ENCODE data around the gene IFT122. TPM values are rescaled to one million over a fixed set of nuclear protein-coding genes. Genes with fewer than 3 reads are reported as not detected.

The IFT122 gene
- total and polyA plus RNA-seq, 9 donors, result 21.6 to 41.2 (median 28.7) TPM

DNA sequence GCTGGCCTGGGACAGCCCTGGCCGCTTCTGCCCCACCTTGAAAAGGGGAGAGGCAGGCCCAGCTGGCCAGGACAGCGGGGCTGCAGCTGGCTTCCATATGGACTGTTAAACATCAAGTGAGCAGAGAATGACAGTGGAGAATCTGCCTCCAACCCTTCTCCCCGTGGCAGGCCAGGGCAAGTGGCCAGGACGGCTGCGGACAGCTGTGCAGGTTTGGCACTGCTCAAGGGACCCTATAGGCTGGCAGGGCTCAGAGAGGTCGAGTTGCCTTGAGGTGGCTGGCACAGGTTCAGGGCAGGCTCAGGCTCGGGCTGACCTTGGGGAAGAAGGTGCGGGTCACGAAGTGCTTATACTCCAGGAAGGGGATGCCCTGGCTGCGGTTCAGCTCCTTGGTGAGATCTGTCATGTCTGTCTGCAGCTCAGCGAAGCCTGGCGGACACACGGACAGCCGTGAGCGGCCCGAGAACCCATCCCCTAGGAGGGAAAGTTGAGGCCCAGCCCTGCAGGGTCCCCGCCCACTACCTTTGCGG lies 127.2 kb downstream of the IFT122 start:
- 35% methylated on average over 13 of the region's 18 CpGs for WGBS (ENCODE audit: insufficient coverage)
- H3K36me3 ChIP-seq (ENCODE audit: control insufficient read depth, insufficient read depth, low read length), result peaks cover 72% of the 10 kb centered on the region

DNA sequence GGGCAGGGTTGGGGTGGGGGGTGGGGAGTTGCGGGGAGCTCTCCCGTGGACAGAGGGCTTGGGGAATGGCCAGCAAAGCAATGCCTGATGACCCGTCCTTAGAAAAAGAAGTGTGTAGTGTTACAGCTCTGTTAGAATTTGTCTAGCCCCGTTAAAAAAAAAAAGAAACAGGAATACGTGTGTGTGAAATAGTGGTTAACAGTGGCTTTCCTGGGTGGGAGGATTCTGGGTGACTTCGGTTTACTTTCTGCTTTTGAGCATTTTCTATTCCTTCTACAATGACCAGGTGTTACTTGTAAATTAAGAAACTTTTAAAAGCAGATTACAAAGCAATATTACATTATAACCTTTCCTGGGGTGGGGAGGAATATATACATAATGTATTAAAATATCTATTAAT lies 127.9 kb downstream of the IFT122 start:
- H3K36me3 ChIP-seq (ENCODE audit: control insufficient read depth, insufficient read depth, low read length), result peaks cover 72% of the 10 kb centered on the region
- 70% methylated on average over 2 of the region's 6 CpGs for WGBS (ENCODE audit: insufficient coverage)
- no peak overlapping the region for H3K4me3 ChIP-seq (ENCODE audit: low read length)
- H3K27me3 ChIP-seq (ENCODE audit: control insufficient read depth, insufficient read depth, low read length), result no peaks in the 10 kb centered on the region
- peaks cover 40% of the 10 kb centered on the region for H3K4me1 ChIP-seq (ENCODE audit: control insufficient read depth, insufficient read depth, low read length)
- no peak overlapping the region for H3K27ac ChIP-seq (ENCODE audit: low read length)
- DNase-seq, result no peak
- H3K9me3 ChIP-seq (replicated peaks; ENCODE audit: control insufficient read depth, low read depth, low read length), result no peaks in the 10 kb centered on the region

More for the DNA sequence above, 127.2 kb downstream of the IFT122 start:
- H3K27ac ChIP-seq (ENCODE audit: low read length), result peak overlapping the region; percentile 62
- H3K9me3 ChIP-seq (replicated peaks; ENCODE audit: control insufficient read depth, low read depth, low read length), result no peaks in the 10 kb centered on the region
- H3K4me3 ChIP-seq (ENCODE audit: low read length), result no peak overlapping the region
- peak; percentile 84 for DNase-seq
- no peaks in the 10 kb centered on the region for H3K27me3 ChIP-seq (ENCODE audit: control insufficient read depth, insufficient read depth, low read length)
- H3K4me1 ChIP-seq (ENCODE audit: control insufficient read depth, insufficient read depth, low read length), result peaks cover 40% of the 10 kb centered on the region

DNA sequence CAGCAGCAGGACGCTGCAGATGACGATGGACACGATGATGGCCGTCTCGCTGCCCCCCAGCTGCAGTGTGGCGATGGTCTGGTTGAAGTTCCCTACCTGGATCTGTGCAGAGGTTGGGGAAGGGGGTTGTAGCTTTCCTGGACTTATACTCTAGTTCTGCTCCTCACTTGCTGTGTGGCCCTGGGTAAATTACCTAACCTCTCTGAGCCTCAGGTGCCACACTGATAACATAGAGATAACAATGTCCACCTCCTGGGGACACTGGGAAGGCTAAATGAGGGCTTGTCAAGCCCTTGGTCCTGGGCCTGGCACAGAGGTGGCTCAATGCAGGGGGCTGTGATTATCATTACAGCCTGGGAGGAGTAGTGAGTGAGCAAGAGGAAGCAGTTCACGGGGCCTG lies 129.8 kb downstream of the IFT122 start:
- H3K27ac ChIP-seq (ENCODE audit: low read length), result no peak overlapping the region
- no peak overlapping the region for H3K4me3 ChIP-seq (ENCODE audit: low read length)
- WGBS (ENCODE audit: insufficient coverage), result 79% methylated on average over 5 of the region's 7 CpGs
- DNase-seq, result no peak
- H3K27me3 ChIP-seq (ENCODE audit: control insufficient read depth, insufficient read depth, low read length), result no peaks in the 10 kb centered on the region
- peaks cover 27% of the 10 kb centered on the region for H3K4me1 ChIP-seq (ENCODE audit: control insufficient read depth, insufficient read depth, low read length)
- peaks cover 64% of the 10 kb centered on the region for H3K36me3 ChIP-seq (ENCODE audit: control insufficient read depth, insufficient read depth, low read length)
- no peaks in the 10 kb centered on the region for H3K9me3 ChIP-seq (replicated peaks; ENCODE audit: control insufficient read depth, low read depth, low read length)

Other genes with a start within 250 kb of the IFT122 start
- gene COPG1, start 190.6 kb upstream of the IFT122 start, total RNA-seq, result 118 TPM
- 100 to 1,000 TPM; 105 to 151 (median 112) TPM for gene COPG1, start 190.6 kb upstream of the IFT122 start, polyA plus RNA-seq (ENCODE audit: insufficient read depth in 1 of 8, insufficient read length in 8 of 8, low replicate concordance in 1 of 8)
- gene HMCES, start 161.4 kb upstream of the IFT122 start, total RNA-seq, result 12.6 TPM
- 10 to 100 TPM; 23.0 to 33.2 (median 25.4) TPM for gene HMCES, start 161.4 kb upstream of the IFT122 start, polyA plus RNA-seq (ENCODE audit: insufficient read depth in 1 of 8, insufficient read length in 8 of 8, low replicate concordance in 1 of 8)
- 0.04 TPM for gene EFCAB12, start 11.6 kb upstream of the IFT122 start, total RNA-seq
- gene EFCAB12, start 11.6 kb upstream of the IFT122 start, polyA plus RNA-seq (ENCODE audit: insufficient read depth in 1 of 8, insufficient read length in 8 of 8, low replicate concordance in 1 of 8), result under 1 TPM; 0.05 to 0.41 (median 0.10) TPM
- gene MBD4, start 276 bp upstream of the IFT122 start, total RNA-seq, result 23.2 TPM
- gene MBD4, start 276 bp upstream of the IFT122 start, polyA plus RNA-seq (ENCODE audit: insufficient read depth in 1 of 8, insufficient read length in 8 of 8, low replicate concordance in 1 of 8), result 10 to 100 TPM; 22.6 to 28.1 (median 25.5) TPM
- gene RHO, start 88.4 kb downstream of the IFT122 start, total RNA-seq, result 0.04 TPM
- under 1 TPM in 3 of 8 donors, not detected in 5; 0.06 to 0.10 (median 0.07) TPM for gene RHO, start 88.4 kb downstream of the IFT122 start, polyA plus RNA-seq (ENCODE audit: insufficient read depth in 1 of 8, insufficient read length in 8 of 8, low replicate concordance in 1 of 8)
- gene H1-8, start 103.0 kb downstream of the IFT122 start, total RNA-seq, result not detected
- gene H1-8, start 103.0 kb downstream of the IFT122 start, polyA plus RNA-seq (ENCODE audit: insufficient read depth in 1 of 8, insufficient read length in 8 of 8, low replicate concordance in 1 of 8), result not detected
- gene PLXND1, start 166.5 kb downstream of the IFT122 start, total RNA-seq, result 91.2 TPM
- 100 to 1,000 TPM; 113 to 175 (median 144) TPM for gene PLXND1, start 166.5 kb downstream of the IFT122 start, polyA plus RNA-seq (ENCODE audit: insufficient read depth in 1 of 8, insufficient read length in 8 of 8, low replicate concordance in 1 of 8)